Activated CD4-positive, alpha-beta T cell treated with anti-CD3 and anti-CD28 coated beads for 24 hours (primary cell): ENCODE measurements around the gene MTM1.
A peak's percentile ranks its signal among the peaks of the same experiment; 100 is the strongest.

ENCODE experiments used
- DNase-seq, 2 donors: peaks; one replicate each; pipeline ENCODE4 v3.0.0-alpha.2; 2020; ENCODE audit warnings: low read depth in 2 of 2

The MTM1 gene

GRCh38 chrX:150568320-150569154, at the start of gene MTM1:
TSS of gene MTM1 (plus strand) at chrX:150568621. CDS start at chrX:150592615, 23,994 bp downstream.
- DNase-seq, result peak; percentile 76 to 83

GRCh38 chrX:150522494-150522893, 45.9 kb upstream of the MTM1 start:
- DNase-seq, result no peak

- no peak for DNase-seq
Measured at GRCh38 chrX:150525061-150525919, 43.1 kb upstream of the MTM1 start.

DNA sequence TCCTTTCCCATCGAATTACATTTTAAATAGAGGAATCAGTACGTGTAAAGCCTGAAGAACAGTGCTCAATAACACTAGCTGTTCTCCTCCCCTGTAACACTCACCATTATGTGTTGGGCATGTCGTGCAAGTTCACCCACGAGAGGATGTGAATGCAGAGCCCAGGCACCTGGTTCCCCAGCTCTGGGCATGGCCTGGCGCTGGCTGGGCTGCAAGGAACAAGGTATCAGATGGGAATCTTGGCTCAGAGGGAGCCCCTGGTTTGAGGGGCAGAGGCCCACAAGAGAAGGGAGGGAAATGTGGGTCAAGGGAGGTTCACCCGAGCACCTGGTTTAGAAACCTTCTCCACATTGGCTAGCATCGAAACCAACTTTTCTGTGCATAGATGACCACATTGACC, 41.7 kb upstream of the MTM1 start:
- no peak for DNase-seq

DNA sequence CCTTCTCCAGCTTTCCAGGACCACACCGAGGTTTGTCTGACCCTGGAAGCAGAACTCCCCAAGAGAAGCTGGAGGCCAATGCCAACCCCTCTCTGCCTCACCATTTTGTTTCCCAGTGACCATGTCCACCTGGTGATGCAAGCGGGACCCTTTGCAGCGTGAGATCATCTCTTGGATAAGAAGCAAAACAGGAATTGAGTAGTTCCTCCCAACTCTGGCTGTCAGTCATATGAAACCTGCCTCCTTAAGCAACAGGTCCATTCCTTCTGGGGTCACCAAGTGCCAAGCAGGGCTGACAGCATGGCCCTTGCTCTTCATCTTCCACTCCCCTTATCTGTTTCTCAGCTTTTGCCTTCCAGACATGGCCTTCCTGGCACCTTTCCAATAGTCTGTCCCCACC, 41.3 kb upstream of the MTM1 start:
- DNase-seq, result no peak

DNA sequence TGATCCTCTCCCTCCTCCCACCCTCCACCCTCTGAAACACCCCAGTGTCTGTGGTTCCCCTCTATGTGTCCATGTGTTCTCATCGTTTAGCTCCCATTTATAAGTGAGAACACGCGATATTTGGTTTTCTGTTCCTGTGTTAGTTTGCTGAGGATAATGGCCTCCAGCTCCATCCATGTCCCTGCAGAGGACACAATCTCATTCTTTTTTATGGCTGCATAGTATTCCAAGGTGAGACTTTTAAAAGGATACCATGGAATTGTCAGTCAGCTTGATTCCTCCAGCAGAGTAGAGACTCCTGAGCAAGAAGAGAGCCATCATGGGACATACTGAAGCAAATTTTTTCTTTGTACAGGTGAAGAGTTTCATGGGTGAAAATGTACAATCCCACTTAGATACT, 38.8 kb upstream of the MTM1 start:
- no peak for DNase-seq

- no peak for DNase-seq
Measured at GRCh38 chrX:150530821-150531220, 37.6 kb upstream of the MTM1 start.

- DNase-seq, result no peak
Measured at GRCh38 chrX:150531467-150531866, 37.0 kb upstream of the MTM1 start.

DNA sequence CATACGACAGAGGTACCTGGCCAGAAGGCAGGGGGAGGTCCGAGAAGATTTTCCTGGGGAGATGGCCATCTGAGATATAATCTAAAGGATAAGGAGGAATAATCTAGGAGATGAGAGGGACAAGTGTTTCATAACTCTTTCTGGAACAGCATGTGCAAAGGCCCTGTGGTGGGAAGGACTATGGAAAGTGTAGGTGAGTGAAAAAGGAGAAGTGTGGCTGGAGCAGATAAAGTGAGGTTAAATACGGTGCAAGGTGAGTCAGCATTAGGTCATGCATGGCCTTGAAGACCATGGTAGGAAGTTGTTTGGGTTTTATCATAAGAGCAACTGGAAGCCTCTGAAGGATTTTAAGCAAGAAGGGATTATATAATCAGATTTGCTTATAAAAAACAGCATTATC, 34.6 kb upstream of the MTM1 start:
- DNase-seq, result no peak

GRCh38 chrX:150536455-150537116, 31.8 kb upstream of the MTM1 start:
- DNase-seq, result no peak

GRCh38 chrX:150537851-150538250, 30.6 kb upstream of the MTM1 start:
- no peak for DNase-seq

DNA sequence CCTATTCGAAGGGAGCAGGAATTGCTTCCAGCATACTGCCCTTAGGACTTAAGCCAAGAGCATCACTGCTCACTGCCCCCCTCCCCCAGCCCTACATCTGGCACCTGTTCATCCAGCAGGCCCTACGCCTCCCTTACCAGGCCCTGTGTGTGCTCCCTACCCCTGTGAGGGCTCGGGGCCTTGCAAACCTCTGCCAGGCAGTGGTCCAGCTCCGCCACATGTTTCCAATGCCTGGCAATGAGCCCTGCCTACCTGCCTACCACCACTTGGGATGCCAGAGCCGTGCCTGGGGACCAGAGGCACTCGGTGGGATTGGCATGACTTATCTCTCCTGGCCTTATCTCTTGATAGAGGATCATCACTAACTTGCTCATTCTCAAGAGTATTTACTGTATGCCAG, 27.5 kb upstream of the MTM1 start:
- DNase-seq, result no peak

DNA sequence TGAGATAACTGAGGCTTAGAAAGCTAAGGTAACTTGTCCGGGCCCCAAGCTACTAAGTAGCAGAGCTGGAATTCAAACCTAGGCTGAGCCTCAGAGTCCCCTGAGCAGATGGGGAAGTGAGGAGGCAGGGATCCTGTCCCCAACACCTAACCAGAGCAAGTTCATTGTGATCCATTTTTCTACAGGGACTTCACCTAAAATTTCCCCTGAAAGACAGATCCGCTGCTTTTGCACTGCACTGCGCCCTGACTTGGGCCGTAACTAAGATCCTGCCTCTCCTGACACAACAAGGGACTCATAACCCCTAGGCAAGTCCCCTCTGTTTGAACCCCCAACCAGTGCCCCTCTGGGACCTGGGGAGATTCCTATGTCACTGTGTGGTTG, 25.6 kb upstream of the MTM1 start:
- no peak for DNase-seq

GRCh38 chrX:150543230-150544155, 24.9 kb upstream of the MTM1 start:
- no peak for DNase-seq

DNA sequence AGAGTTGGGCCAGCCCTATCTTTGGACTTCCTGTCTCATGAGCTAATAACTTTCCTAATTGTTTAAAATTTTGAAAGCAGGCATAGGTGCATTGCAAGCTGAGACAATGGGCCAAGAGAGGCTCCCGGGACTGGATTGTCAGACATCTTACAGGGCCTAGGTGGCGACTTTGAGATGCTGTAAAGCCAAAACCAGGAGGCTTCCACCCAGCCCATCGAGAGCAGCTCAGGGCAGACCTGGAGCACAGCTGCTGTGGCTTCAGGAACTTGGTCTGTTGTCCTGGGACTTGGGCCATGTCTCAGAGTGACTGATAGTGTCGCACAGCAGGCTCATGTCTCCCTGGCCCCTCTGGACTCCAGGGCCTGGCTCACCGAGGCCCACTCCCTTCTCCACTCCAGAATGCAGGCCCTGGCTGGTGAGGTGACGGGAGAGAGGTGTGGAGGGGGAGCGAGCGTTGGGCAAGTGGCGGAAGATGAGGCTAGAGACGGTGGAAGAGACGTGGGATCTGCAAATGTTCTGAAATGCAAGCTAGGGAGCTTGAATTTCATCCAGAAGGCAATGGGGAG, 24.1 kb upstream of the MTM1 start:
- no peak for DNase-seq

DNA sequence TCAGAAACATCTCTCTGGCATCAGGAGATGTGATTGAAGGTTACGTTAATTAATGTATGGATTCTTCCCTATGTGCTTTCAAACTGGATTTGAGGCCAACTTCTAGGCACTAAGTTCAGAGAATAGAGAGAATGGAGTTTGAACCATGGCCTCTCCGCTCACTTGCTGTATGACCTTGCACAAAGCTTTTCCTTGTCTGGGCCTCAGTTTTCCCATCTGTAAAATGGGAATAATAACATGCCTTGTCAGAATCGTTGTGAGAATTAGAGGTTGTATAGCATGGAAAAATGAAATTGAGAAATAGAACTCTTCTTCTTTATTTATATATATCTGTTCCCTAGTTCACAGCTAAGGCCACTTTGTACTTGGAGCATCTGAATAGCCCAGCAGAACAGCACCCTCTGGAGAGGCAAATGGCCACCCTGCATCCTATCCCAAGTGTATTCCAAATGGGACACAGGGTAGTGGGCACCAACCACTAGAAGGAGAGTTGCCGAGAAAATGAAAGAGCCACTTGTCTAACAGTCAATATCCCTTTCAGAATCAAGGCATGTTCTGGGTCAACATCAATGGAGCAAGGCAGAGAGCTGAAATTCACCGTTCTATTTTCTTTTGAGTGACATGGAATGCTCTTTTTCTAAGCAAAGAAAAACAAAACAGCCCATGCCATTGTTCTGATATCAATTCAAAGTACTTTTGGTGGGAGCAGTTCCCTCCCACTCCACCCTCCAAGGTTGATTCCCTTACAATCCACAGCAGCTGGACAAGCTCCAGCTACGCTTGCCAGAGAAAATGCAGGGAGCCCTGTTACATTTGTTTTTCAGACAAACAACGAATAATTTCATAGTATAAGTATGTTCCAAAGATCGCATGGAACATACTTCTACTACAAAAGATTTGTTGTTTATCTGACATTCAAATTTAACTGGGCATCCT, 23.3 kb upstream of the MTM1 start:
- no peak for DNase-seq

DNA sequence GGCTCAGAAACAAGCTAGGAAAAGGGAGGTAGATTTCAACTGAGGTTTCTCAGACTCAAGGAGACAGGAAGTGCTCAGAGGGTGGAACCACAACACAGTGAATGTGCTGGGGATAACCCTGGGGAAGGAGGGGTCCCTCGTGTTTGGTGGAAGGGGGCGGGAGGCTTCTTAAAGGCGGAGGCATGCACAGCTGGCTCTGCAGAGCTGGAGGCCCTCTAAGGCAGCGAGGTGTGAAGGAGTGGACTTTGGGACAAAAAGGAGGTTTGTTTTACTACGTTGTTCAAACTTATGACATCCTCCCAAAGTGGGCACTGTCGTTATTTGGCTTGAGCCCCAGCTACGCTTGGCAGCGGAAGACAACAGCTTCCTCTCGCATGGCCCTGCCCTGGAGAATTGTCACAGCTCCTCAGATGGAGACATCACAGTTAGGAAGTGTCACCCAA, 21.7 kb upstream of the MTM1 start:
- no peak for DNase-seq

- DNase-seq, result no peak
Measured at GRCh38 chrX:150547375-150548115, 20.9 kb upstream of the MTM1 start.

DNA sequence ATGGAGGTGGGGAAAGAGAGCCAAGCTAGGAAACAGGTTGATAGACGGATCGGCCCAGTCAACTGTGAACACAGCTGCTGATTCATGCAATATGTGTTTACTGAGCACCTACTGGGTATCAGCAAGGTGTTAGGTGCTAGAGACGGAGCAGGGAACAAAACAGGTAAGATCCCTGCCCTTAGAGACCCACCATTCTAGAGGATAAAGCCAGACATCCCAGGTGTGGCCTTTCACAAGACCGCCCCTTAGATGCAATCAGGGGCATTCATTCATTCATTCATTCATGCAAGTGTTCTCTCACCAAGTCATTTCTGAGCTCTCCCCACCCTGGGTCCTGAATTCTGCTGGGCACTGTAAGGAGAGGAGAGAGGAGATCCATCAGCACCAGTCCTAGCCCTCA, 20.2 kb upstream of the MTM1 start:
- no peak for DNase-seq
